ENCODE results near the gene PDLIM1. TPM values are rescaled to one million over a fixed set of nuclear protein-coding genes. Genes with fewer than 3 reads are reported as not detected.
A peak's percentile ranks its signal among the peaks of the same experiment; 100 is the strongest.

Gene PDLIM1
- total and polyA plus RNA-seq, 2 experiments from 2014 or later, result 111 to 233 TPM

- H2AFZ ChIP-seq, result no peak overlapping the region
- H3K4me1 Mint-ChIP-seq, result no peaks in the 10 kb centered on the region
- peak; percentile 12; the same call in 1 of the 3 replicates for ATAC-seq
- H3K36me3 ChIP-seq (ENCODE audit: insufficient read depth), result no peaks in the 10 kb centered on the region
- no peak overlapping the region for H3K4me2 ChIP-seq
- TF ChIP-seq JUNB (IDR thresholded peaks at IDR 0.05; ENCODE audit: unreplicated experiment) (no peak), EZH2phosphoT487 (IDR thresholded peaks at IDR 0.05; ENCODE audit: unreplicated experiment) (no peak), NANOG (IDR thresholded peaks at IDR 0.05; ENCODE audit: borderline replicate concordance) (no peak), ZNF114 (CRISPR knock-in tag; IDR thresholded peaks at IDR 0.05) (no peak), CREB1 (CRISPR knock-in tag; IDR thresholded peaks at IDR 0.05; ENCODE audit: low read depth) (no peak), REST (IDR thresholded peaks at IDR 0.05; ENCODE audit: unreplicated experiment) (no peak), ETS1 (IDR thresholded peaks at IDR 0.05) (no peak), ZNF331 (CRISPR knock-in tag; IDR thresholded peaks at IDR 0.05; ENCODE audit: low read depth) (no peak), STAT1 (IDR thresholded peaks at IDR 0.05; ENCODE audit: unreplicated experiment) (no peak), POLR2AphosphoS5 (IDR thresholded peaks at IDR 0.05; ENCODE audit: low read depth) (no peak), ZNF462 (CRISPR knock-in tag; IDR thresholded peaks at IDR 0.05) (no peak), EZH2 (IDR thresholded peaks at IDR 0.05; ENCODE audit: low read depth, unreplicated experiment) (no peak)
- TF ChIP-seq, protein P1, sequence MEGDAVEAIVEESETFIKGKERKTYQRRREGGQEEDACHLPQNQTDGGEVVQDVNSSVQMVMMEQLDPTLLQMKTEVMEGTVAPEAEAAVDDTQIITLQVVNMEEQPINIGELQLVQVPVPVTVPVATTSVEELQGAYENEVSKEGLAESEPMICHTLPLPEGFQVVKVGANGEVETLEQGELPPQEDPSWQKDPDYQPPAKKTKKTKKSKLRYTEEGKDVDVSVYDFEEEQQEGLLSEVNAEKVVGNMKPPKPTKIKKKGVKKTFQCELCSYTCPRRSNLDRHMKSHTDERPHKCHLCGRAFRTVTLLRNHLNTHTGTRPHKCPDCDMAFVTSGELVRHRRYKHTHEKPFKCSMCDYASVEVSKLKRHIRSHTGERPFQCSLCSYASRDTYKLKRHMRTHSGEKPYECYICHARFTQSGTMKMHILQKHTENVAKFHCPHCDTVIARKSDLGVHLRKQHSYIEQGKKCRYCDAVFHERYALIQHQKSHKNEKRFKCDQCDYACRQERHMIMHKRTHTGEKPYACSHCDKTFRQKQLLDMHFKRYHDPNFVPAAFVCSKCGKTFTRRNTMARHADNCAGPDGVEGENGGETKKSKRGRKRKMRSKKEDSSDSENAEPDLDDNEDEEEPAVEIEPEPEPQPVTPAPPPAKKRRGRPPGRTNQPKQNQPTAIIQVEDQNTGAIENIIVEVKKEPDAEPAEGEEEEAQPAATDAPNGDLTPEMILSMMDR (conservative IDR thresholded peaks at IDR 0.05; ENCODE audit: low read depth in 2 of 2), result no peak
- no peaks in the 10 kb centered on the region for H3K36me3 Mint-ChIP-seq (ENCODE audit: low read depth)
- peaks cover 9% of the 10 kb centered on the region for H3F3A ChIP-seq (replicated peaks; ENCODE audit: low read depth)
- H3K27me3 ChIP-seq (ENCODE audit: insufficient read depth), result 0 out of 2 replicates have a peak, but pooled peaks cover 7% of the 10 kb centered on the region
- H3K79me2 ChIP-seq (replicated peaks; ENCODE audit: insufficient read depth), result no peaks in the 10 kb centered on the region
- no peak overlapping the region for H3K27ac Mint-ChIP-seq
- no peaks in the 10 kb centered on the region for H3K9me3 Mint-ChIP-seq
- DNase-seq (ENCODE audit: low spot score), result no peak
- H3K27me3 Mint-ChIP-seq (ENCODE audit: insufficient read depth, low read depth, poor library complexity), result peaks cover 2% of the 10 kb centered on the region
- peaks cover 3% of the 10 kb centered on the region; the same call in 1 of the 2 replicates for H3K4me1 ChIP-seq (ENCODE audit: insufficient read depth)
- no peaks in the 10 kb centered on the region for H3K9me2 ChIP-seq (ENCODE audit: insufficient read depth)
- H3K4me3 Mint-ChIP-seq, result no peak overlapping the region
- no peaks in the 10 kb centered on the region for H4K20me1 ChIP-seq (replicated peaks; ENCODE audit: insufficient read depth)
- H3K27ac ChIP-seq (ENCODE audit: low read depth), result no peak overlapping the region
- no peak overlapping the region for H3K4me3 ChIP-seq
Observed at GRCh38 chr10:95303535-95303934, 12.7 kb upstream of the PDLIM1 start.
